ENCODE data around the gene MAMLD1.

Gene MAMLD1

GRCh38 chrX:150460063-150460462, 96.9 kb downstream of the MAMLD1 start:
- H3K27ac ChIP-seq (ENCODE audit: low read depth, low read length, poor library complexity, severe bottlenecking) = no peak overlapping the region
- no peaks in the 10 kb centered on the region for H3K9me2 ChIP-seq (ENCODE audit: low read depth, low read length)
- no peak overlapping the region for H3K9ac ChIP-seq (ENCODE audit: low read length)
- no peaks in the 10 kb centered on the region for H3K36me3 ChIP-seq (ENCODE audit: insufficient read depth, low read length)
- no peaks in the 10 kb centered on the region for H3F3A ChIP-seq (ENCODE audit: insufficient read depth, low read length)
- H3K4me1 ChIP-seq (ENCODE audit: insufficient read depth, low read length, severe bottlenecking) = no peaks in the 10 kb centered on the region
- no peak for TF ChIP-seq EZH2 (IDR thresholded peaks at IDR 0.05; ENCODE audit: borderline replicate concordance, low read length)
- no peak for TF ChIP-seq CTCF (IDR thresholded peaks at IDR 0.05; ENCODE audit: low read length)
- H3K27me3 ChIP-seq (ENCODE audit: insufficient read depth, low read length) = no peaks in the 10 kb centered on the region
- no peak overlapping the region for H3K4me2 ChIP-seq (ENCODE audit: low read length)
- no peak overlapping the region for H2AFZ ChIP-seq (ENCODE audit: low read length)
- H3K9me3 ChIP-seq (ENCODE audit: low read length) = no peaks in the 10 kb centered on the region
- H4K20me1 ChIP-seq (ENCODE audit: insufficient read depth, low read length) = no peaks in the 10 kb centered on the region
- no peaks in the 10 kb centered on the region for H3K79me2 ChIP-seq (ENCODE audit: insufficient read depth, low read length)
- no peak overlapping the region for H3K4me3 ChIP-seq (ENCODE audit: low read depth, low read length, poor library complexity, severe bottlenecking)

- H3K27ac ChIP-seq (ENCODE audit: low read depth, low read length, poor library complexity, severe bottlenecking) = no peak overlapping the region
- H3K9me2 ChIP-seq (ENCODE audit: low read depth, low read length) = no peaks in the 10 kb centered on the region
- no peaks in the 10 kb centered on the region for H3F3A ChIP-seq (ENCODE audit: insufficient read depth, low read length)
- H4K20me1 ChIP-seq (ENCODE audit: insufficient read depth, low read length) = no peaks in the 10 kb centered on the region
- no peak overlapping the region for H3K4me2 ChIP-seq (ENCODE audit: low read length)
- H3K4me1 ChIP-seq (ENCODE audit: insufficient read depth, low read length, severe bottlenecking) = no peaks in the 10 kb centered on the region
- H3K9me3 ChIP-seq (ENCODE audit: low read length) = no peaks in the 10 kb centered on the region
- H3K36me3 ChIP-seq (ENCODE audit: insufficient read depth, low read length) = no peaks in the 10 kb centered on the region
- H3K9ac ChIP-seq (ENCODE audit: low read length) = no peak overlapping the region
- no peak overlapping the region for H3K4me3 ChIP-seq (ENCODE audit: low read depth, low read length, poor library complexity, severe bottlenecking)
- TF ChIP-seq CTCF (IDR thresholded peaks at IDR 0.05; ENCODE audit: low read length) (no peak), EZH2 (IDR thresholded peaks at IDR 0.05; ENCODE audit: borderline replicate concordance, low read length) (no peak)
- no peaks in the 10 kb centered on the region for H3K79me2 ChIP-seq (ENCODE audit: insufficient read depth, low read length)
- no peak overlapping the region for H2AFZ ChIP-seq (ENCODE audit: low read length)
- no peaks in the 10 kb centered on the region for H3K27me3 ChIP-seq (ENCODE audit: insufficient read depth, low read length)
Measured at GRCh38 chrX:150460781-150461180, 97.7 kb downstream of the MAMLD1 start.

GRCh38 chrX:150463566-150463965, 100.4 kb downstream of the MAMLD1 start:
- no peaks in the 10 kb centered on the region for H3K4me1 ChIP-seq (ENCODE audit: insufficient read depth, low read length, severe bottlenecking)
- no peaks in the 10 kb centered on the region for H3K9me3 ChIP-seq (ENCODE audit: low read length)
- no peaks in the 10 kb centered on the region for H4K20me1 ChIP-seq (ENCODE audit: insufficient read depth, low read length)
- no peak for TF ChIP-seq CTCF (IDR thresholded peaks at IDR 0.05; ENCODE audit: low read length)
- TF ChIP-seq EZH2 (IDR thresholded peaks at IDR 0.05; ENCODE audit: borderline replicate concordance, low read length) = no peak
- no peaks in the 10 kb centered on the region for H3K79me2 ChIP-seq (ENCODE audit: insufficient read depth, low read length)
- H3F3A ChIP-seq (ENCODE audit: insufficient read depth, low read length) = no peaks in the 10 kb centered on the region
- no peak overlapping the region for H2AFZ ChIP-seq (ENCODE audit: low read length)
- no peaks in the 10 kb centered on the region for H3K36me3 ChIP-seq (ENCODE audit: insufficient read depth, low read length)
- no peaks in the 10 kb centered on the region for H3K9me2 ChIP-seq (ENCODE audit: low read depth, low read length)
- no peak overlapping the region for H3K4me3 ChIP-seq (ENCODE audit: low read depth, low read length, poor library complexity, severe bottlenecking)
- H3K27me3 ChIP-seq (ENCODE audit: insufficient read depth, low read length) = no peaks in the 10 kb centered on the region
- no peak overlapping the region for H3K9ac ChIP-seq (ENCODE audit: low read length)
- no peak overlapping the region for H3K27ac ChIP-seq (ENCODE audit: low read depth, low read length, poor library complexity, severe bottlenecking)
- H3K4me2 ChIP-seq (ENCODE audit: low read length) = no peak overlapping the region

Measured in OCI-LY1 (cell line).